Epithelial cell of proximal tubule (primary cell): ENCODE data around the gene NAB1. TPM values are rescaled to one million over a fixed set of nuclear protein-coding genes. Genes with fewer than 3 reads are reported as not detected.

Experiments used
- DNase-seq: peaks from one replicate; pipeline ENCODE4 v3.0.0-alpha.2; 2011; ENCODE audit warnings: low read depth
- H3K4me3 ChIP-seq: 2 replicates; pipeline ENCODE4 v1.5.1; 2011; ENCODE audit warnings: low read depth, mild to moderate bottlenecking, low read length
- total RNA-seq: library from RNA; depleted of rRNA; stranded (reverse); fragments of >200 nt; gene quantifications from 2 replicates; pipeline ENCODE4 v1.2.3, GENCODE V29; 2015
- TF ChIP-seq, protein P1 (sequence below): conservative IDR thresholded peaks from 2 replicates; pipeline ENCODE4 v1.5.1; 2012; ENCODE audit warnings: low read depth, mild to moderate bottlenecking, low read length

NAB1 gene
- total RNA-seq, 1 donor from 2014 or later, result 10.0 TPM

DNA sequence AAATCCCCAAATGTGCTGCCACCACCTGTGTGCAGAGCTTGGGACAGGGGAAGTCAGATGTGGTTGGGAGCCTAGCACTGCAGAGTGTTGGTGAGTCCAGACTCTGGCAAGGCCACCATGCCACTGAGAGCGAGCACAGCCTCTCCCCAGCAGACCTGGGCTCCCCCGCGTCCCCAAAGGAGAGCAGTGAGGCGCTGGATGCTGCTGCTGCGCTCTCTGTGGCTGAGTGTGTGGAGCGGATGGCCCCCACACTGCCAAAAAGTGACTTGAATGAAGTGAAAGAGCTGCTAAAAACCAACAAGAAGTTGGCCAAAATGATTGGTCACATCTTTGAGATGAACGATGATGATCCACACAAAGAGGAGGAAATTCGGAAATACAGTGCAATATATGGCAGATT lies 10.7 kb downstream of the NAB1 start:
- TF ChIP-seq, protein P1, sequence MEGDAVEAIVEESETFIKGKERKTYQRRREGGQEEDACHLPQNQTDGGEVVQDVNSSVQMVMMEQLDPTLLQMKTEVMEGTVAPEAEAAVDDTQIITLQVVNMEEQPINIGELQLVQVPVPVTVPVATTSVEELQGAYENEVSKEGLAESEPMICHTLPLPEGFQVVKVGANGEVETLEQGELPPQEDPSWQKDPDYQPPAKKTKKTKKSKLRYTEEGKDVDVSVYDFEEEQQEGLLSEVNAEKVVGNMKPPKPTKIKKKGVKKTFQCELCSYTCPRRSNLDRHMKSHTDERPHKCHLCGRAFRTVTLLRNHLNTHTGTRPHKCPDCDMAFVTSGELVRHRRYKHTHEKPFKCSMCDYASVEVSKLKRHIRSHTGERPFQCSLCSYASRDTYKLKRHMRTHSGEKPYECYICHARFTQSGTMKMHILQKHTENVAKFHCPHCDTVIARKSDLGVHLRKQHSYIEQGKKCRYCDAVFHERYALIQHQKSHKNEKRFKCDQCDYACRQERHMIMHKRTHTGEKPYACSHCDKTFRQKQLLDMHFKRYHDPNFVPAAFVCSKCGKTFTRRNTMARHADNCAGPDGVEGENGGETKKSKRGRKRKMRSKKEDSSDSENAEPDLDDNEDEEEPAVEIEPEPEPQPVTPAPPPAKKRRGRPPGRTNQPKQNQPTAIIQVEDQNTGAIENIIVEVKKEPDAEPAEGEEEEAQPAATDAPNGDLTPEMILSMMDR, result no peak
- no peak overlapping the region for H3K4me3 ChIP-seq
- DNase-seq, result no peak

DNA sequence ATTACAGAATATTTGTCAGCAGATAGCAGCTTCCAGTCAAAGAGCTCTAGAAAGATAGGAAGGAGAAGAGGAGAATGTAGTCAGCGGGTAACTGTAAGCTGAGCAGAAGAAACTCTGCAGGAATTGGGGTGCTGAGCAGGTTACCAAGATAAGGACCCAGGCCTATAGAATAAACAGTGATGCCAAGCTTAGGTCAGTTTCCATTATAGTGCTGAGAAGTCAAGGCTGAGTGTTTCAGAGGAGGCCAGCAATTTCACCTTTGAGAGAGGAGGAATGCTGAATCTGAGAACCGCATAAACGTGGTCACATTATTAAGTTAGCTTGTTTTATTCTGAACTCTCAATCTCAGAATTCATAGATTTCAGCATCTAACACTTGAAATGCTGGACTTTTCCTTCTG lies 13.9 kb downstream of the NAB1 start:
- DNase-seq, result no peak
- TF ChIP-seq, protein P1, result no peak
- H3K4me3 ChIP-seq, result no peak overlapping the region

DNA sequence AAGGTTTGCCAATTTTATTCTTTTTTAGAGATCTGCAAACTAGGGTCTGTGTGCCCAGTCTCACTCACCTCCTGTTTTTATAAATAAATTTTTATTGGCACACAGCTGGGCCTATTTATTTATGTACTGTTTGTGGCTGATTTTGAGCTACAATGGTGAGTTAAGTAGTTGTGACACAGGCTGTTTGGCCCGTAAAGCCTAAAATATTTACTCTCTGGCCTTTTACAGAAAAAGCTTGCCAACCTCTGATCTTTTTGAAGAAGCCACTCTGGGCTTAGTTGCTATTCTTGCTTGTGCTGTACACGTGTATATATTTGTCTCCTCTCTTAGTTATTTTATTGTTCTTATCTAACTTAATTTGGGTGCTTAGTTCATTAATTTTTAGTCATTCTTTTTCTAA lies 14.5 kb downstream of the NAB1 start:
- H3K4me3 ChIP-seq, result no peak overlapping the region
- TF ChIP-seq, protein P1, result no peak
- DNase-seq, result no peak

DNA sequence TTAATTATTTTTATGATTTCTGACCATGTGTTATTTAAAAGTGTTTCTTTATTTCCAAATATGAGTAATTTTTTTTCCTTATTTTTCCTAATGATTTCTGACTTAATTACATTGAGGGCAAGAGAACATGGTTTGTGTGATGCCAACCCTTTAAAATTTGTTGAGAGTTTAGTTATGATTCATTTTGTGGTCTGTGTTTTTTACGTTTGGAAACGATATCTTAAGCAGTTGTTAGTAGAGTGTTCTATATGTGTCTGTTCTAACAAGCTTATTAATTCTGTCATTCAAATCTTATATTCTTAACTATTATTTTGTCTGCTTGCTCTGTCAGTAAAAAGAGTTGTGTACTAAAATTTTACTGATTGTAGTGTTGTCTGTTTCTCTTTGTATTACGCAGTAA lies 15.0 kb downstream of the NAB1 start:
- DNase-seq, result no peak
- TF ChIP-seq, protein P1, result no peak
- H3K4me3 ChIP-seq, result no peak overlapping the region

DNA sequence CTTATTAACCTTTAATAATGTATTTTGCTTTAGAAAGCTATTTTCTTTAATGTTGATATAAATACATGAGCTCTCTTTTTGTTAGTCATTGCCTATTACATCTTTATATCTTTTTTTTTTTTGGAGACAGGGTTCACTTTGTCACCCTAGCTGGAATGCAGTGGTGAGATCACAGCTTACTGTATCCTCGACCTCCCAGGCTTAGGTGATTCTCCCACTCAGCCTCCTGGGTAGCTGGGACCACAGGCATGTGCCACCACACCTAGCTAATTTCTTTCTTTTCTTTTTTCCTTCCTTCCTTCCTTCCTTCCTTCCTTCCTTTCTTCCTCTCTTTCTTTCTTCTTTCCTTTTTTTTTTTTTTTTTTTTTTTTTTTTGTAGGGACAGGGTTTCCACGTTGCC lies 15.4 kb downstream of the NAB1 start:
- no peak for DNase-seq
- no peak overlapping the region for H3K4me3 ChIP-seq
- TF ChIP-seq, protein P1, result no peak

DNA sequence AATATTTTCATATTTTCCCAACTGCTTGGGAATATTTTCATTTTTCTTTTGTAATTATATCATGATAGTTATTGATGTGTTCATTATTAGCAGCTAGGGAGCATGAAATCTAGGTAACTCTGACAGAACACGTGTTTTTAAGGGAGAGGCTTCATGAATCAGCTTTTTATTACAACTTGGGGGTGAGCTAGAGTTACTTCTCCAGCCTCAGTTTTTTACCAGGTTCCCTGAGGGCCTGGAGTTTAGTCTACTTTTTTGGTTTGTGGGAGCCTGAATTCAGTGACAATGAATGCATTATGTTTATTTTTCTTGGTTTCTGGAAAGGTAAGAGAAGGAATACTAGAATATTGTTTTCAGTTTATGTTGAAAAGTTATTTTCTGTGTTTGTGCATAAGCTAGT lies 18.0 kb downstream of the NAB1 start:
- no peak for DNase-seq
- TF ChIP-seq, protein P1, result no peak
- no peak overlapping the region for H3K4me3 ChIP-seq

DNA sequence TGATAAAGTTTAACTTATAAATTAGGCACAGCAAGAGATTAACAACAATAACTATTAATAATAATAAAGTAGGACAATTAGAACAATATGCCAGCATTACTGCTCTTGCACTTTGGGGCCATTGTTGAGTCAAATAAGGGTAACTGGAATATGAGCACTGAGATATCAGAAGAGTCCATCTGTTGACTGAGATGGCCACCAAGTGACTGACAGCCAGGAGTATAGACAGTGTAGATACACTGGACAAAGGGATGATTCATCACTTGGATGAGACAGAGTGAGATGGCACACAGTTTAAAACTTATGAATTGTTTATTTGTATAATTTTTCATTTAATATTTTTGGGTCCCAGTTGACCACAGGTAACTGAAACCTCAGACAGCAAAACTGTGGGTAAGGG lies 20.0 kb downstream of the NAB1 start:
- TF ChIP-seq, protein P1, result no peak
- no peak for DNase-seq
- no peak overlapping the region for H3K4me3 ChIP-seq
